MM.1S (cell line): ENCODE data around the gene RBFOX1.

Experiments used
- EZH2 ChIP-seq: fragments of 300-600 bp; sonication (generic); optimal IDR thresholded peaks from 2 replicates; pipeline ENCODE3; 2017; ENCODE audit warnings: low read depth, mild to moderate bottlenecking, antibody characterized with exemption, low read length, mixed read lengths
- TF ChIP-seq, protein P1 (sequence below): fragments of 300-600 bp; sonication (generic); IDR thresholded peaks from 2 replicates; pipeline ENCODE4 v1.5.1; 2016; ENCODE audit warnings: antibody characterized with exemption, low read length, mixed read lengths

DNA sequence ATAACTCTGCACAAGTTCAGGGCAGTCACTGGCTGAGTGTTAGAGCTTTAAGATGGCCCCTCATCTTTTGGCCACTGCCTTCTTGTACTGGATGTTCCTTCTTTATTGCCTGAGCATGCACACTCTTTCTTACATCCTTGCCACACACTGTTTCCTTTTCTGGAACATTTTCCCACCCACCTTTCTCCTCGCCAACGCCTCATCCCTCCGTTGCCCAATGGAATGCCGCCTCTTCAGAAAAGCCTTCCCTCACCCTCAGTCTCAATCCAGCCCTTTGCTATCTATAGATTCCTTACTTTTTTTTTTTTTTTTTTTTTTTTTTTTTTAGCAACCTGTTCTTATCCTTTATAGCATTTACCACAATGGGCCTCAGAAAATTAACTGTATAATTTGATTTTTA is 47.9 kb upstream of the RBFOX1 start:
- TF ChIP-seq, protein P1, sequence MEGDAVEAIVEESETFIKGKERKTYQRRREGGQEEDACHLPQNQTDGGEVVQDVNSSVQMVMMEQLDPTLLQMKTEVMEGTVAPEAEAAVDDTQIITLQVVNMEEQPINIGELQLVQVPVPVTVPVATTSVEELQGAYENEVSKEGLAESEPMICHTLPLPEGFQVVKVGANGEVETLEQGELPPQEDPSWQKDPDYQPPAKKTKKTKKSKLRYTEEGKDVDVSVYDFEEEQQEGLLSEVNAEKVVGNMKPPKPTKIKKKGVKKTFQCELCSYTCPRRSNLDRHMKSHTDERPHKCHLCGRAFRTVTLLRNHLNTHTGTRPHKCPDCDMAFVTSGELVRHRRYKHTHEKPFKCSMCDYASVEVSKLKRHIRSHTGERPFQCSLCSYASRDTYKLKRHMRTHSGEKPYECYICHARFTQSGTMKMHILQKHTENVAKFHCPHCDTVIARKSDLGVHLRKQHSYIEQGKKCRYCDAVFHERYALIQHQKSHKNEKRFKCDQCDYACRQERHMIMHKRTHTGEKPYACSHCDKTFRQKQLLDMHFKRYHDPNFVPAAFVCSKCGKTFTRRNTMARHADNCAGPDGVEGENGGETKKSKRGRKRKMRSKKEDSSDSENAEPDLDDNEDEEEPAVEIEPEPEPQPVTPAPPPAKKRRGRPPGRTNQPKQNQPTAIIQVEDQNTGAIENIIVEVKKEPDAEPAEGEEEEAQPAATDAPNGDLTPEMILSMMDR = no peak
- TF ChIP-seq EZH2 = no peak
